Endothelial cell of umbilical vein (primary cell): Measurements from ENCODE around the gene DPYSL4. TPM values are rescaled to one million over a fixed set of nuclear protein-coding genes. Genes with fewer than 3 reads are reported as not detected.

Experiments used
- BruUV-seq: library from RNA; stranded (reverse); fragments of 400-500 nt; replicated peaks from 2 replicates; lab custom pipeline; 2021; lab: Mats Ljungman, UMichigan
- CTCF ChIA-PET: fragments of 300-600, 350-600 bp; sonication (Branson Sonifier 250); formaldehyde crosslinking; loops from one replicate; lab custom pipeline; 2021; ENCODE audit warnings: antibody characterized with exemption, inconsistent platforms; lab: Charles Lee
- POLR2A ChIA-PET: fragments of 300-600, 350-600 bp; sonication (Branson Sonifier 250); formaldehyde crosslinking; loops from one replicate; lab custom pipeline; 2021; ENCODE audit warnings: antibody characterized with exemption, inconsistent platforms; lab: Charles Lee
- DNase-seq: peaks from one replicate; pipeline ENCODE4 v3.0.0-alpha.2; 2011; ENCODE audit warnings: low read depth, low spot score
- FAIRE-seq: peaks from 2 replicates; lab custom pipeline; 2011; peaks lifted over from hg19 to GRCh38; lab: Jason Lieb, UNC
- H2AFZ ChIP-seq: 2 replicates; pipeline ENCODE4 v1.6.0; 2012; ENCODE audit warnings: low read depth, low read length, control low read depth, inconsistent platforms
- H3K27ac ChIP-seq: 2 replicates; pipeline ENCODE4 v1.5.1; 2011; ENCODE audit warnings: low read depth, mild to moderate bottlenecking, control low read depth, low read length, moderate library complexity; ENCODE audit not compliant: insufficient read depth
- H3K27me3 ChIP-seq, 2 experiments: 2 replicates each; pipeline versions ENCODE4 v1.6.0 to v1.6.1; 2011; ENCODE audit warnings: low read length in 2 of 2, mixed read lengths in 1 of 2; ENCODE audit not compliant: control insufficient read depth in 2 of 2, insufficient read depth in 2 of 2
- H3K36me3 ChIP-seq, 2 experiments: 2 replicates in 1 of 2; 3 replicates in 1 of 2; pipeline ENCODE4 v1.5.1; 2011; ENCODE audit warnings: low read length in 2 of 2, mild to moderate bottlenecking in 1 of 2, moderate library complexity in 1 of 2; ENCODE audit not compliant: control insufficient read depth in 2 of 2, insufficient read depth in 2 of 2; ENCODE audit errors: extremely low read depth in 1 of 2
- H3K4me1 ChIP-seq: 3 replicates; pipeline ENCODE4 v1.5.1; 2011; ENCODE audit warnings: mild to moderate bottlenecking, low read length; ENCODE audit not compliant: control insufficient read depth, insufficient read depth; ENCODE audit errors: extremely low read depth
- H3K4me2 ChIP-seq: 2 replicates; pipeline ENCODE4 v1.6.1; 2011; ENCODE audit warnings: low read length, control low read depth, mixed read lengths; ENCODE audit not compliant: insufficient read depth
- H3K4me3 ChIP-seq, 3 experiments: fragments of 200-600 bp in 1 of 3; sonication (generic), shearing (Covaris generic) in 1 of 3; replicated peaks in 1 of 3; 2 replicates each; pipeline ENCODE4 v1.5.1; 2011 to 2016; ENCODE audit warnings: control low read depth in 3 of 3, low read length in 3 of 3, mild to moderate bottlenecking in 2 of 3, inconsistent platforms in 1 of 3, low read depth in 1 of 3, moderate library complexity in 1 of 3; ENCODE audit not compliant: insufficient read depth in 1 of 3
- H3K79me2 ChIP-seq: 2 replicates; pipeline ENCODE4 v1.6.0; 2012; ENCODE audit warnings: low read length, inconsistent platforms; ENCODE audit not compliant: control insufficient read depth, insufficient read depth
- H3K9ac ChIP-seq: replicated peaks from 2 replicates; pipeline ENCODE3; 2011; ENCODE audit warnings: low read length, control low read depth; ENCODE audit not compliant: insufficient read depth; ENCODE audit errors: extremely low read depth
- H3K9me1 ChIP-seq: replicated peaks from 3 replicates; pipeline ENCODE4 v1.6.0; 2011; ENCODE audit warnings: mild to moderate bottlenecking, low read length; ENCODE audit not compliant: control insufficient read depth, insufficient read depth; ENCODE audit errors: extremely low read depth
- H3K9me3 ChIP-seq: replicated peaks from 2 replicates; pipeline ENCODE4 v1.5.1; 2012; ENCODE audit warnings: low read length, inconsistent platforms; ENCODE audit not compliant: control insufficient read depth, insufficient read depth
- H4K20me1 ChIP-seq: replicated peaks from 2 replicates; pipeline ENCODE3; 2011; ENCODE audit warnings: mild to moderate bottlenecking, low read length; ENCODE audit not compliant: control insufficient read depth, insufficient read depth; ENCODE audit errors: extremely low read depth
- CTCF ChIP-seq, 2 donors: IDR thresholded peaks; 1 replicate in 1 of 2; 2 replicates in 1 of 2; pipeline ENCODE4 v1.5.1; 2011; ENCODE audit warnings: low read length in 2 of 2, mild to moderate bottlenecking in 2 of 2, moderate library complexity in 2 of 2, control low read depth in 1 of 2, inconsistent platforms in 1 of 2, low read depth in 1 of 2; ENCODE audit not compliant: insufficient read depth in 1 of 2; ENCODE audit errors: extremely low read depth in 1 of 2
- EZH2 ChIP-seq: IDR thresholded peaks from 2 replicates; pipeline ENCODE4 v1.6.1; 2012; ENCODE audit warnings: borderline replicate concordance, low read depth, mild to moderate bottlenecking, moderate library complexity, low read length, inconsistent platforms; ENCODE audit not compliant: severe bottlenecking
- FOS ChIP-seq: IDR thresholded peaks from 2 replicates; pipeline ENCODE4 v1.6.1; 2011; ENCODE audit warnings: mild to moderate bottlenecking, low read length, moderate library complexity, borderline replicate concordance; ENCODE audit not compliant: insufficient read depth
- GATA2 ChIP-seq: IDR thresholded peaks from 2 replicates; pipeline ENCODE4 v1.7.0; 2011; ENCODE audit warnings: low read depth, mild to moderate bottlenecking, moderate library complexity, mixed read lengths, low read length; ENCODE audit not compliant: insufficient read length, insufficient read depth
- JUN ChIP-seq: IDR thresholded peaks from 2 replicates; pipeline ENCODE4 v1.6.1; 2011; ENCODE audit warnings: borderline replicate concordance, low read depth; ENCODE audit not compliant: insufficient read length, insufficient read depth
- MAX ChIP-seq: IDR thresholded peaks from 2 replicates; pipeline ENCODE4 v1.6.1; 2011; ENCODE audit not compliant: insufficient read depth, insufficient read length
- MYC ChIP-seq: IDR thresholded peaks from one replicate; pipeline ENCODE4 v1.6.1; 2011; ENCODE audit warnings: mild to moderate bottlenecking, low read depth, low read length
- POLR2A ChIP-seq: IDR thresholded peaks from 2 replicates; pipeline ENCODE4 v1.6.1; 2012; ENCODE audit warnings: low read depth, mild to moderate bottlenecking, control low read depth, low read length
- POLR2AphosphoS5 ChIP-seq: IDR thresholded peaks from 2 replicates; pipeline ENCODE4 v1.6.1; 2012; ENCODE audit warnings: low read depth, mild to moderate bottlenecking, control low read depth, low read length, moderate library complexity; ENCODE audit not compliant: insufficient read depth
- dilution Hi-C: fragments of 300-500 bp; cut with MboI; formaldehyde crosslinking; loops from one replicate; pipeline ENCODE4 v1.15.0; 2019; ENCODE audit warnings: low sequenced_read_pairs; ENCODE audit not compliant: extremely low pct_ligation_motif_present
- intact Hi-C: fragments of 100-400 bp; cut with micrococcal nuclease; formaldehyde crosslinking; loops from one replicate; pipeline ENCODE4 v1.10.0; 2022
- polyA plus RNA-seq, 4 experiments: library from polyadenylated mRNA; depleted of rRNA in 3 of 4; stranded (reverse) in 3 of 4; unstranded in 1 of 4; fragments of >200 nt; gene quantifications; 2 replicates each; pipeline versions ENCODE4 v1.2.1 to v1.2.3, GENCODE V29; 2011 to 2012; ENCODE audit warnings: missing spikeins in 1 of 4
- total RNA-seq: library from RNA; stranded (reverse); gene quantifications from 2 replicates; pipeline ENCODE4 v1.2.3, GENCODE V29; 2021

Gene DPYSL4
- total and polyA plus RNA-seq, 2 donors (not counting 3 experiments of a cell fraction or from before 2014, with no cell fraction given), result 27.1 to 60.0 TPM

- H3K79me2 ChIP-seq, result no peaks in the 10 kb centered on the region
- no peak for DNase-seq
- no peaks in the 10 kb centered on the region for H3K9me3 ChIP-seq
- H4K20me1 ChIP-seq, result no peaks in the 10 kb centered on the region
- FAIRE-seq, result no peak
- CTCF ChIA-PET, result no interaction called here
- H3K4me3 ChIP-seq, result no peak overlapping the region
- dilution Hi-C loops, result no loop called here
- TF ChIP-seq POLR2AphosphoS5 (no peak), CTCF (IDR thresholded peaks at IDR 0.05; ENCODE audit: extremely low read depth in 1 of 2, insufficient read depth in 1 of 2, low read depth in 1 of 2, low read length in 2 of 2) (no peak), MYC (no peak), MAX (no peak), JUN (no peak), GATA2 (no peak), POLR2A (no peak), EZH2 (no peak), FOS (no peak)
- intact Hi-C loops, result no loop called here
- H3K27me3 ChIP-seq, result no peaks in the 10 kb centered on the region
- no peaks in the 10 kb centered on the region for H3K36me3 ChIP-seq
- POLR2A ChIA-PET, result no interaction called here
- H3K9me1 ChIP-seq, result no peaks in the 10 kb centered on the region
- H3K9ac ChIP-seq, result no peak overlapping the region
- no peak overlapping the region for H2AFZ ChIP-seq
- H3K27ac ChIP-seq, result no peak overlapping the region
- no peaks in the 10 kb centered on the region for H3K4me1 ChIP-seq
- BruUV-seq, result no TSS peak
- H3K4me2 ChIP-seq, result no peak overlapping the region
Observed at GRCh38 chr10:132241086-132241485, 54.3 kb downstream of the DPYSL4 start.
